ENCODE data around the gene SLC25A34. TPM values are rescaled to one million over a fixed set of nuclear protein-coding genes. Genes with fewer than 3 reads are reported as not detected.

SLC25A34 gene
- total and polyA plus RNA-seq, 10 of the 15 experiments (the other 5 are each of a cell fraction or from before 2014, with no cell fraction given), result 0.02 to 1.6 (median 0.39) TPM

DNA sequence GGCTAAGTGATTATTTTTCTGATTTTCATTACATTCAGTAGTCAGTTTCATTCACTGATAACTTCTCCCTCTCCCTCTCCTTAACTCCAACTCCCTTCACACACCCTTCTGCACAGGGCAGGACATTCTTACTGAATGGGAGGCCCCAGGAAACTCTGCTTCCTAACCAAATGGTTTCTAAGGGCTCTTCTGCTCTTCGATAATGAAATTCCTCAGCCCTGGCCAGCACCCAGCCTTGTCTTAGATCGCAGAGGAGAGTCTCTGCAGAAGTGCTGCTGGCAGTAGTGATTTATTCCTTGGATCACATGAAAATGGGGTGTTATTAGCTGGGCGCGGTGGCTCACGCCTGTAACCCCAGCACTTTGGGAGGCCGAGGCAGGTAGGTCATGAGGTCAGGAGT is 35.5 kb upstream of the SLC25A34 start (continued):
- TF ChIP-seq ZNF687 (IDR thresholded peaks at IDR 0.05) (no peak), CUX1 (IDR thresholded peaks at IDR 0.05; ENCODE audit: insufficient replicate concordance, low read depth, low read length) (no peak), JUNB (IDR thresholded peaks at IDR 0.05) (no peak), SRF (IDR thresholded peaks at IDR 0.05; ENCODE audit: low read depth in 2 of 2, low read length in 2 of 2) (no peak)

Data from GM12878 (cell line).